GDM1 (cell line): ENCODE data around the gene RPL39L.
"Not testable (repeated sequence)": the region's sequence is repeated elsewhere in the genome, so short reads cannot be mapped to it uniquely, and the experiment has no call there.

Source experiments
- DNase-seq: peaks from one replicate; lab custom pipeline; 2025; lab: John Stamatoyannopoulos, UW

The RPL39L gene

DNA sequence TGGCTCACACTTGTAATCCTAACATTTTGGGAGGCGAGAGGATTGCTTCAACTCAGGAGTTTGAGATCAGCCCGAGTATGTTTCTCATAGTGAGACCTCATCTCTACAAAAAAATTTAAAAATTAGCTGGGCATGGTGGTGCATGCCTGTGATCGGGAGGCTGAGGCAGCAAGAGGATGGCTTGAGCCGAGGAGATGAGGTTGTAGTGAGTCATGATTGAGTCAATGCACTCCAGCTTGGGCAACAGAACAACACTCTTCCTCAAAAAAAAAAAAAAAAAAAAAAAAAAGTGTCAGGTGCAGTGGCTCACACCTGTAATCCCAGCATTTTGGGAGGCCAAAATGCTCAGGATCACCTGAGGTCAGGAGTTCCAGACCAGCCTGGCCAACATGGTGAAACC is 2.4 kb downstream of the RPL39L start:
- no peak for DNase-seq

DNA sequence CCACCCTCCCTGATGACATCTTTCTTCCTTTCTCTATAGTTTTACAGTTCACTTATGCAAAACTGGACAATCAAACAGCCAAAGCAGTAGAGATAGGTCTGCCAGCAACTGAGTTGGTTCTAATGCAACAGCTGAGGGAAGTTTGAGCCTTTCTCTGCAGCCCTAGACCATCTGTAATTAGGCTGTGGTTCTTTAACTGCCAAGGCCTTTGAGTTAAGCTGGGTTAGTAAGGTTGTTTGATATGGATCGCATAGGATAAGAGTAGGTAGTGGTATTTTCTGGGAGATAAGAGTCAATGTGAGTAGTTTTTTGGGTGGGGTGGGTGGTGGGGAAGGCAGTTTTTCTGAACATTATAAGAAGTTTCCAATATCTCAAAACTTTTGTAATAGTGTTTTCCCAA is 3.0 kb downstream of the RPL39L start:
- no peak for DNase-seq

DNA sequence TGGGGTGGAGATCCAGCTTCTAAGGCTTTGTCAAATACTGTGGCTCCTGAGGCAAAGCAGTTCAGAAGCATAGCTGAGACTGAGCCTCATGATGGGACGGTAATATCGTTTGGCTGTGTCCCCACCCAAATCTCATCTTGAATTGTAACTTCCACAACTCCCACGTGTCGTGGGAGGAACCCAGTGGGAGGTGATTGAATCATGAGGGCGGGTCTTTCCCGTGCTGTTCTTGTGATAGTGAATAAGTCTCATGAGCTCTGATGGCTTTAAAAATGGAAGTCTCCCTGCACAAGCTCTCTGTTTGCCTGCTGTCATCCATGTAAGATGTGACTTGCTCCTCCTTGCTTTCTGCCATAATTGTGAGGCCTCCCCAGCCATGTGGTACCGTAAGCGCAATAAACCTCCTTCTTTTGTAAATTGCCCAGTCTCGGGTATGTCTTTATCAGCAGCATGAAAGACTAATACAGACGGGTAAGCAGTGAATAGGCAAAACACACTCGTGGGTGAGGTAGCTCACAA is 4.1 kb downstream of the RPL39L start:
- not testable (repeated sequence) for DNase-seq

DNA sequence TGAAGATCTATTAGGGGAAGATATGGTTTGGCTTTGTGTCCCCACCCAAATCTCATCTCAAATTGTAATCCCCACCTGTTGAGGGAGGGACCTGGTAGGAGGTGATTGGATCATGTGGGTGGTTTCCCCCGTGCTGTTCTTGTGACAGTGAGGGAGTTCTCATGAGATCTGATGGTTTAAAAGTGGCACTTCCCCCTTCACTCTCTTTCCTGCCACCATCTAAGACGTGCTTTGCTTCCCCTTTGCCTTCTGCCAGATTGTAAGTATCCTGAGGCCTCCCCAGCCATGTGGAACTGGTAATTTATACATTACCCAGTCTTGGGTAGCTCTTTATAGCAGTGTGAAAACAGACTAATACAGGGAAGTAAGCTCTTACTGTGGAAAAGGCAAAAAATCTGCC is 6.1 kb downstream of the RPL39L start:
- DNase-seq = not testable (repeated sequence)

DNA sequence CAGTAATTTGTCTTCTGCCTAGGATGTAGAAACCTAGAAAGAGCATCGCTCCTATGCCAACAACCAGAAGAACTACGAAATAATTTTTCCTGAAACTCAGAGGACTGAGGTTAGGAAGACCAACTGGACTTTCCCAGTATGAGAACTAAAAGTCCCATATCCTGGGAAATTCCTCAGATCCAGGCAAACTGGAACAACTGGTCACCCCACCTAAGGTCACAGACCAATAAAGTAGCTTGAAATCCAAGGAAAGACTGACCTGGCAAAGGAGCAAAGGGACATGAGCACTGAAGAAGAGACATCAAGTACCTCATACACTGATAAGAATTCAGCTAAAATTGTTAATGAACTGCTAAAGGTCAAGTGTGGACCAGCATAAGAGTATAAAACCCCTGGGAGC is 6.6 kb downstream of the RPL39L start:
- no peak for DNase-seq

DNA sequence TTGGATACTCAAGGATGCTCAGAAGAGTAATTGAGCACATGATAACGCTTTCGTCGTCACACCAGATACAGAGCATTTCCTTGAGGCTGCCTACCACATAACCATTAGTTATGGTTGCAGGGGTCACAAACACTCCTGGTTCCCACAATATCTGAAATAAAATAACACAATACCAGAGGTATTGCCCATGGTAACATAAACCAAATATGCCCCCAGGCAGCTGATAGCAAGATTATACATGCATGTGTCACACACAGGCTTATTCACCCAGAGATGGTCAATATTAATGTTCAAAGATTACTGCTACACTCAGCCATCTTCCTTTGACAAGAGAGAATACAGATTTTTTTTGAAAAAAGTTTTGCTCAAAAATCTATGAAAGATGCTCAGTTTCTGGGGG is 7.3 kb downstream of the RPL39L start:
- DNase-seq = no peak

DNA sequence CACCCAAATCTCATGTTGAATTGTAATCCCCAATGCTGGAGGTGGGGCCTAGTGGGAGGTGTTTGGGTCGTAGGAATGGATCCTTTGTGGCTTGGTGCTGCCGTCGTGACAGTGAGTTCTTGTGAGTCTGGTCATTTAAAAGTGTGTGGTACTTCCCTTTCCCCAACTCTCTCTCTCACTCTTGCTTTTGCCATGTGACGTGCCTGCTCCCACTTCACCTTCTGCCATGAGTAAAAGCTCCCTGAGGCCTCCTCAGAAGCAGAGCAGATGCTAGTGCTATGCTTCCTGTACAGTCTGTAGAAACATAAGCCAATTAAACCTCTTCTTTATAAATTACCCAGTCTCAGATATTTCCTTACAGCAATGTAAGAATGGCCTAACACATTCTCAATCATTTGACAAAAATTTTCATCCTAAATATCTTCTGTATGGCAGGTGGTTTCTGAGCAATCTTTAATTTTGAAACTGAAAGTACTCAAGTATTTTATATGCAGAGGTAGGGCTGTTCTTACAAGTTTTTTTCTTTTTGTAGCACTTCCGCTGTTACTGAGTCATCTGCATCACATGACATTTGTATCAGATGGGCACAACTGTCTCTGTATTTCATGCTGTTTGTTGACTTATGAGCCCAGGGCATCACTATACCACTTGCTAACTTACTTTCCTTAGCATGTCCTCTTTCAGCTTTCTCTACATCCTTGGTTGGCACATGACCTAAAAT is 8.8 kb downstream of the RPL39L start:
- no peak for DNase-seq

DNA sequence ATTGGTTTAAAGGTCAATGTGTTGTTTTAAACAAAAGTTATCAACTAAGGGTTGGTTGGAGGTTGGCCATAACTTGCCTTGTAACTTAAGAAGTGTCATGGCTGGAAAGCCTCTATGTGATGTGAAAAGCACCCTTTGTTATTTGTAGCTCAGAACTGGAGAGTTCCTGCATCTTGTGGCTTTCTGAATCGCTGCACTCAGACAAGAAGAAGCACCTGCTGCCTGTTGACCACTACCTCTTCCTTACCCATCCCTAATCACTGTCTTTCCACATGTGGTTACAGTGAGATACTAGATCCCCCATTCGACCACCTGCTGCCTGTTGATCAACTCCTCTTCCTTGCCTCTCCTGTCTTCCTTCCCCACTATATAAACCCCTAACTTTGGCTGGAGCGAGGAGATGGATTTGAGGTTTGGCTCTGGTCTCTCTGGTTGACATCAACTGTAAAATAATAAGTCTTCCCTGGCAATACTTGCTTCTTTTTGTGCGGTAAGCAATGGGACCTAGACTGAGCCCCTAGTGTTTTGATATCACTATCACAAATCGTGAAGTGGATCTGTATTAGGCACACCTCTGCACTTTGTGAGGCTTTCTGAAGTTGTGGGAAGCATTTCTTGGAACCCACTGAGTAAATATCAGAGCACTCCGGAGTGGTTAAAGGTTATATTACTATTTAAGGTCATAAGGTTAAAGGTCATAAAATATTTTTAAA is 13.8 kb downstream of the RPL39L start:
- DNase-seq = no peak

DNA sequence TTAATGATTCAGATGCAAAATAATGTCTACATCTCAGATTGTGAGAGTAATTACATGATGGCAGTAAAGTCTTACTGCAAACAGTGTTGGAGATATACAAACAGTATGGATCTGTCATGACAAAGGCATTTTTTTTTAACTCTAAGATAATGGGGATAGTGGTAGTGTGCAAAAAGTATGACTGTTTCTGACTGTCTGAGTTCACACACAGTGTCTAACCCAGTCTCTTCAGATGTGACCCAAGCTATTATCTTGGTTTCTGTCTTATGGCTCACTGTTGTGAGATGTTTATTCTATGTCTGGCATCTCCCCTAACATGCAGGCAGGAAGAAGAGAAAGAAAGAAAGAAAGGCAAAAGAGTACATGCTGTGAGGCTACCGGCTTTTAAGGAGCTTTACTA is 17.0 kb downstream of the RPL39L start:
- DNase-seq = no peak

DNA sequence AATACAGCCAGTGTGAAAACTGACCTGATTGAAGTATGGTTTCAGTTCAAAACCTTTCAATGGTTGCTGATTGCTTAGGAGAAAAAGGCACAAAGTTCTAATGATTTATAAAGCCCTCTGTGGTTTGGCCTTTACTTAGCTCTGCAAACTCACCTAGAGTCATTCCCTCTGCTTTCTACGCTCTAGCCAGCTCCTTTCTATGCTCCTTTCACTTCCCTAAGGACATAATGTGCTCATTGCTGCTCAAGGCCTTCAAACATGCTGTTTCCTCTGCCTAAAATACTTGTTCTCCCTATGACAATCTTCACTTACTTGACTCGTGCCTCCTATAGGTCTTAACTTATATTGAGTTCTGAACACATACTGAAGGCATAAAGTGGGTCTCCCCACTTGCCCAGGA is 19.0 kb downstream of the RPL39L start:
- DNase-seq = no peak

DNA sequence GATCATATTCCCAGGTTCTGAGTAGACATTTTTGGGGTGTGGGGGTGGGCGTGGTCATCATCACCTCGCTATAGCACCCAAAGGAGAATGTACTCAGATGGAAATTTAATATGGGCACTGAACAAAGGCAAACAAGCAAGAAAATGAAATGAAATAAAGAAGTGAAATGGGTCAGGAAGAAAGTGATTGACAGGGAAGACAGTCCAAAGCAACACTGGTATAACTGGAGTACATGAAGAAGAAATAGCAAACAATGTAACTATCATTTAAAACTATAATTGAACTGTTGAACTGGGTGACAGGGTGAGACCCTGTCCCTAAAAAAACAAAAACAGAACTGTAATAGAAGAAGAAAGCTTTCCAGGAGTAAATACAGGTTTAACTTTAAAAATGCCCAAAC is 24.8 kb downstream of the RPL39L start:
- DNase-seq = no peak

DNA sequence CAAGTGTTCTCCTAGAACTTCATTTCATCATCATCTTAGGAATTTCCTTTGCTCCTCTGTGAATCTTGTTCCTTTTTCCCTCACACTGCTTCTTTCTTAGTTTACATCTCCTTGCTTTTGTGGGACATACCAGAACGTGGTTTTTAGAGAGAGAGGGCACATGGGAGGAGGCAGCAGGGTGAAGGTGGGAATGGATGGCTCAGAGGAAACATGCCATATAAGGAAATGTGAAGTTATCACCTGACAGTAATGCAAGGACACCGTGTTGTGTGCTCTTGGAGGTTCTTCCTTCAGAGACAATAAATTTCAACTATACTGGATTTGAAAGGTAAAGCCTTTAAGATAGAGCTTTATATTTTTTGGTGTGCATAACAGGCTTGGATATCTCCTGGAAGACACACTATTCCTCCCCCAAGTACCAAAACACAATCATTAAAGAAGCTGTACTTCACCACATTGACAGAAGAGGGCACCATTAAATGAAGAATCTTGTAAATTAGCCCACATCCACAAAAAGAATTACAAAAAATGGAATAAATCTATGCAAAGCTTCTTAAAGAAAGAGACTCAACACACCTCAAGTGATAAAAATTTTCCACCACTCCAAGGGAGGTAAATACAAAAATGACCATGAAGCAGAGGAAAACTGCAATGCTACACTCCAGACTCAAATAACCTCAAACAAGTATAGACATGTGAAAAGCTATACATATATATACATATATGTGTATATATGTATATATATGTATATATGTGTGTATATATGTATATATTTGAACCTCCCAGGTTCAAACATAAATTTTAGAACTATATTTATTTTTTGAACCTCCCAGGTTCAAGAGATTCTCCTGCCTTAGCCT is 26.1 kb downstream of the RPL39L start:
- DNase-seq = no peak

DNA sequence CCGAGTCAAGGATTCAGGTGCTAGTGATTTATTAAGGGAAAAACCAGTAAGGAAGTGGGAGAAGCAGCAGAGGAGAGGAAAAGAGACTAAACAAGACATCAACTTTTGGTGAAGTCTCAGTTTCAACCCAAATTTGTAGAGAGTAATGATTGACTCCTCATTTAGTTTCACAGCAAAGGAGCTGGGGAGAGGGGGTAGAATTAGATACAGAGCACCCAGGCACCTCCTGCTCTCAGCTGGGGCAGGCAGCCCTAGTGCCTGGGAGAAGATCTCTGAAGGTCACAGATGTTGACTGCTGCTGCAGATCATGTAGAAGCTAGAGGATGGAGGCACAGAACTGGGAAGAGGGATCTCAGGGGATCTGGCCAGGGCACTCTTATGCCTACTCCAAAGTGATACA is 29.1 kb downstream of the RPL39L start:
- no peak for DNase-seq

DNA sequence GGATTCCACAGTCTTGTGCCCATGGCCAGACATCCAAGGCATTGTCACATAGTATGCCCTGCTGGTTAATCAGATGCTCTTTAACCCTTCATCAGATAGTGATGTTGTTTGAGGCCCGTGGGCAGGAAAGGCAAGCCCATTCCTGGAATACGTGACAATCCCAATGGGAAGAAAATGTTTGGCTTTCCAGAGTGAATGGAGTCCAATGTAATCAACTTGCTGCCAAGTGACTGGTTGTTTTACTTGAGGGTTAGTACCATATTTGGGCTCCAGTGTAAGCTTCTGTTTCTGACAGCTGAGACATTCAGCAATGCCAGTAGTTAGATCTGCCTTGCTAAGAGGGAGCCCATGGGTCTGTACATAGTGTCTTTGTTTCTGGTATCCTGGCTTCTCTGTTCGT is 31.3 kb downstream of the RPL39L start:
- no peak for DNase-seq

DNA sequence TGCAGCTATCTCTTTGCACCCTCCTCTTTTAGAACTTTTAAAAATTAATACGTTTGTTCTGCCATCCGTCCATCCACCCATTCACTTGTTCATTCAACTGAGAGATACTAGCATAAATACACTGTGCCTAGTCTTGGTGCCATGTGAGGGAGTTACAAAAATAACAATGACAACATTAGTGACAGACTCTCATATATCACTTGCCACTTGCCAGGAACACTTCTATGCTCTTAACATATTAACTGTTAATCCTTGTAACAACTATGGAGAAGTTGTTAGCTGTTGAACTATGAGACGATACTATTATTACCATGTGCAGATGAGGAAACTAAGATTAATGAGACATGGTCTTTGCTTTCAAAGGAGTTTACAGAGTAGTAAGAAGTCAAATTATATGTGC is 33.6 kb downstream of the RPL39L start:
- DNase-seq = no peak

DNA sequence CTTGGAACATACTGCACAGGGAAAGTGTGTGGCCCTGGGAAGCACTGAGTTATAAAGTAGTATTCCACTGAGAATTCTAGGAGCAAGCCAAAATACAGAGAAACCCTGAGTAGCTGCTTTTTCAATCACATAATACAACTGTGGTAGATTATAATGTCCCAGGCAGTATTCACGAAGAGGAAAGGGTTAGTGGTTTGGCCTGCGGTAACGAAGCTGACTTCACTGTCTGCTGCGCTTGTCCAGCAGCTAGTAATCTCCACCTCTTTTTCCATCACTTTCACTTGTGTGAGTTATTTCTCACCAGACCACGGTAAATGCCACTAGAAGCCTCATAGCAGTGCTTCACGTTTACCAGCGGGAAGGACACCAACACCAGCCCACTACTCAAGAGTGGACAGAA is 34.4 kb downstream of the RPL39L start:
- DNase-seq = no peak

DNA sequence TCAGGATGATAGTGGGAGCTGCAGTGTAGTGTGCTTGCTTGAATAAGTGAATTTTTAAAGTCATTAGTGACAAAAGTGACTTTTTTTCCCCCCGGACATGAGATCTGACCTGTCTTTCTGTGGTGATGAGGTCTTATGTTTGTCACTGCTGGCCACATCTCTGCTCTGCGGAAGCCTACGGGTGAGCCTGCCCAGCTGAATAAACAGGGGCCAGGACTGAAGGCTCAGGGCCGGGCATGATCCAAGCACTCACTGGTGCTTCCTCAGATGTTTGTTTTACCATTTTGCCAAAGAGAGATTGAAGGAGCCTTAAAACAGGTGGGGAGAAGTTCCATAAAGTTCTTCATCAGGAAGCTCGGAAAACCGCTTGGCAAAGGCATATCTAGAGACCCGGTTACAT is 35.0 kb downstream of the RPL39L start:
- no peak for DNase-seq

DNA sequence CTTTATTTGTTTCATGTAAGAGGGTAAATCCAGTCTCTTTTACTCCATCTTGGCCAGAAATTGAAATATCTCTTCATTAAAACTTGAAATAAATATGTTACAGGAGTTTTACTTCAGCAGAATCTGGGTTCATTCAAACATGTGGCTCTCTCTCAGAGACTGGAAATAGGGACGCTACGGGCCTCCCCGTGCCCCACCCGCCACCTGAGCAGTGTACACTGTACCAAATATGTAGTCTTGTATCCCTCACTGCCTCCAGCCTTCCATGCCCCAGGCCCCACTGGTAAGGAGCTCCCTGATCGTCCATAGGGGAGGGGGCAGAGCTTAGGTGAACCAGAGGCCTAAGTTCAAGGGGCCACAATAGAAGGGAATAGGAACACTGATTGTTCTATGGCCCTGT is 36.0 kb downstream of the RPL39L start:
- DNase-seq = no peak

DNA sequence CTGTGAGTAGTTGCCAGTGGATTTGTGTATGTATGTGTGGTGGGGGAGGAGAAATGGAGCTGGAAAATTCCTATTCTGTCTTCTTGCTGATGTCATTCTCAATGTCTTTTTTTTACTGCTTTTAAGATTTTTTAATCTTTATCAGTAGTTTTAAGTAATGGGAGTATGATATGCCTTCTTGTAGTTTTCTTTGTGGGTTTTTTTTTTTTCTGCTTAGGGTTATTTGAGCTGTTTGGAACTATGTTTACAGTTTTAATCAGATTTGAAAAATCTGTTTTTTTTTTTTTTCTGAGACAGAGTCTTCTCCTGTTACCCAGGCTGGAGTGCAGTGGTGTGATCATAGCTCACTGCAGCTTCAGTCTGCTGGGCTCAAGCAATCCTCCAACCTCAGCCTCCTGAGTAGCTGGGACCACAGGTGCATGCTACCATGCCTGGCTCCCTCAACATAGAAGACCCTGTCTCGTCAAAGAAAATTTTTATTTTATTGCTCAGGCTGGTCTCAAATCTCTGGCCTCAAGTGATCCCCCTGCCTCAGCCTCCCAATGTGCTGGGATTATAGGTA is 37.1 kb downstream of the RPL39L start:
- DNase-seq = no peak

DNA sequence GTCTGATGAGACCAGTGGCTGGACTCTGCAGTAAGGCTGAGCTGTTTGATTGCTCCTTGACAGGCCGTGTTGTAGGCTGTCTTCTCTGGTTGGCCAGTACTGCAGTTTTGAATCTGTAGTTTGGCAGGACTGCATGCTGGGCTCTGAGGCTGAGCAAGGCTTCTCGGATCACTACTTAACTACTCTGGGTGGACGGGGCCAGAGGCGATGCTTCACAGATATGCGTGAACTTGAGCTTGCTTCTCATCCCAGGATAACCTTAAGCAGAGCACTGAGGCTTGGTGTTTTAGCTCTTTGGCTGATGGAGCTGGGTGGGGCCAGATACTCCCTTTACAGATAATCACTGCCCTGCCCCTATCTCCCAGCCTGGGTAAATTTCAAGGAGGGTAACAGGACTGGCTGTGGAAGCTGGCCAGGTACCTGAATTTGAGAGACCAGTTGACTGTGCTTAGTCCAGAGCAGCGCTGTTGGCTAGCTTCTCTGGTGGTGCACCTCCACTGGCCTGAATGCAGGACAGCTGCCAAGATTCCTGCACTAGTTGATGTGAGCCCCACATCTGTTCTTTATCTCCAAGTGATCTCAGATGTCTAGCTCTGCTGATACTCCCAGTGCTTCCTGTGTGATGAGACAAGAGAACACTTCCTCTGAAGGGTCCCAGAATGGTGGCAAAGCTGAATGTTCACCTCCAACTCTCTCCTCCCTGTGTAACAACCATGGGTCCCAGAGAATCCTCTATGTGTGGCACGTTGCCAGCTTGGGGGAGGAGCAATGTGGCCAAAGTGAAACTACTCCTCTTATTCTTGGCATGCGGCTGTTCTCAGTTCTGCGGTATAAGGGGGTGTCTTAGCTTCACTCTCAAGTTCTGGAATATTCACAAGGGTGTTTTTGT is 37.9 kb downstream of the RPL39L start:
- DNase-seq = no peak

DNA sequence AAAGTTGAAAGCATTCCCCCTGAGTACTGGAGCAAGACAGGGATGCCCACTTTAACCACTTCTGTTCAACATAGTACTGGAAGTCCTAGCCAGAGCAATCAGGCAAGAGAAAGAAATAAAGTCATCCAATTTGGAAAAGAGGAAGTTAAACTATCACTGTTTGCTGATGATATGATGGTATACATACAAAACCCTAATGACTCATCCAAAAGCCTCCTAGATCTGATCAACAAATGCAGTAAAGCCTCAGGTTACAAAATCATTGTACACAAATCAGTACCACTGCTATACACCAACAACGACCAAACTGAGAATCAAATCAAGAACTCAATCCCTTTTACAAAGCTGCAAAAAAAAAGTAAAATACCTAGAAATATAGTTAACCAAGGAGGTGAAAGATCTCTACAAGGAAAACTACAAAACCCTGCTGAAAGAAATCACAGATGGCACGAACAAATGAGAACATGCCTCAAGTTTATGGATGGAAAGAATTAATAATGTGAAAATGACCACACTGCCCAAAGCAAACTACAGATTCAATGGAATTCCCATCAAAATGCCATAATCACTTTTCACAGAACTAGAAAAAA is 40.3 kb downstream of the RPL39L start:
- DNase-seq = no peak
